GM10847 (cell line): ENCODE results near the gene OLFM2.

ENCODE experiments used
- POLR2A ChIP-seq: IDR thresholded peaks from 2 replicates; pipeline ENCODE4 v1.6.1; 2011; ENCODE audit not compliant: insufficient read length; ENCODE audit errors: extremely low read depth

The OLFM2 gene

GRCh38 chr19:9835507-9835949, 100.8 kb downstream of the OLFM2 start:
- no peak for TF ChIP-seq POLR2A

DNA sequence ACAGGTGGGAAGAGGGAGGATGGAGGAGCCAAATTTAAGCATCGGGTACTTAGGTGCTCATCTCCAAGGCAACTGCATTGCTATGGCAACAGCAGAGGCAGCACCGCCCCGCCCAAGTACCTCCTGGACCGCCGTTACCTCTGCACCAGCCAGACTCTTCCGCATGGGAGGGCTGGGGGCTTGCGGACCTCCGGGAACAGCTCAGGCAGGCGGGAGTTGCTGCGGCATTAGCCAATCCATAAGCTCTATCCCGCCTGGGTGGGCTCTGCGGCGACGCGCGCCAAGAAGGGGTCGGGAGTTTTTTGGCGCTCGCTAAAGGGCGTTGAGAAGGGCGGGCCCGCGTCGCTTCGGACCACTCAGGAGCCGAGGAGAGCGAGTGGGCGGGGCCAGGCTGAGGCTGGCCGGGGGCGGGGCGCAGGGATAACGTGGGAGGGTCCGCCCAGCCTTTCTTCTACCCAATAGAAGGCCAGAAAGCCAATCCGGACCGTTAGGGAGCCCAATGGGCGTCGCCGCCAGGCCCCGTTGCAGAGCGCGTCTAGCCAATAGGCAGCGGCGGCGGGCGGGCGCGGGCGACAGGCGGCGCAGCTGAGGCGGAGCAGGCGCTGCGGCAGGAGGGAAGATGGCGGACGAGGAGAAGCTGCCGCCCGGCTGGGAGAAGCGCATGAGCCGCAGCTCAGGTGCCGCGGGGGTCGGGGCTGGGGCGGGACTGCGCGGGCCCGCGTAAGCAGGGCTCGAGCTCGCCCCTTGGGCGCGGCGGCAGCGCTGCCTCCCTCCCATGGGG, 101.4 kb downstream of the OLFM2 start, which contains the start of gene PIN1:
Gene PIN1 (plus strand): TSS at position 593 of the 781 bp plus-strand sequence. CDS start 27 bp downstream, at position 620.
- peak; percentile 75 for TF ChIP-seq POLR2A

- no peak for TF ChIP-seq POLR2A
These were observed 102.0 kb downstream of the OLFM2 start for GRCh38 chr19:9834307-9834725.

DNA sequence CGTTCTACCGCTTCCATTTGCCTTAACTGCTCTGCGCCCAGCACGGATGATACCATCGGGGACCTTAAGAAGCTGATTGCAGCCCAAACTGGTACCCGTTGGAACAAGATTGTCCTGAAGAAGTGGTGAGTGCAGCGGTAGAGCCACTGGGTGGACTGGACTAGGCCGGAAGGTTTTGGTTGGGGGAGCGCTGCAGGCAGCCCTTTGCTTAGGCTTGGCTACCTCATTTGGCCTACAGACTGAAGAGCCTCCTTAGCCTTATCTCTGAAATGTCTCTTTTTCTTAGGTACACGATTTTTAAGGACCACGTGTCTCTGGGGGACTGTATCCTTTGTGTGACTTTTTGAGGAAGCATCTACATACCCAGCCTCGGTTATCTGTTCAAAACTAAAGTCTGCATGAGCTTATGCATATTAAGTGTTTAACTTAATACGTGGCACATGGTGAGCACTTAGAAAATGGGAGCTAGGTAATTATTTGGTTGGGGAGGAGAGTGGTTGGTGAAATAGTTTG, 107.7 kb downstream of the OLFM2 start:
- TF ChIP-seq POLR2A: no peak

- peak; percentile 95 for TF ChIP-seq POLR2A
These were observed 108.8 kb downstream of the OLFM2 start, which contains the start of gene UBL5 for GRCh38 chr19:9827289-9828238. Gene UBL5 (plus strand): TSS chr19:9827918. CDS start chr19:9828338, 420 bp downstream.

DNA sequence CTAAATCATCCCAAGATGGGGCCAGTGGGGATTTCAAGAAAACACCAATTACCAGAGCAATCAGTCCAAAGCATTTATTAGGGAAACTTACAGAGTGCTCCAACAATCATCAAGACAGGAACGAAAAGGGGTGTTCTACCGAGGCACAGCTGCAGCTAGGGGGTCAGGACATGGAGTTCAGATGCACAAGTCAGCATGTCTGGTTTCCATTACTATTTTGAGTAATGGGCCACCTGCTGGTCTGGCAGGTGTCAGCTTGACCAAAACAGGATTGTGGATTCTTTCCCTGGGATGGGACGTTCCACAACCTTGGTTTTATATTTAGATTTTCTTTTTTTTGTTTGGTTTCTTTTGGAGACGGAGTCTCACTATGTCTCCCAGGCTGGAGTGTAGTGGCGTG, 112.5 kb downstream of the OLFM2 start:
- TF ChIP-seq POLR2A: no peak

DNA sequence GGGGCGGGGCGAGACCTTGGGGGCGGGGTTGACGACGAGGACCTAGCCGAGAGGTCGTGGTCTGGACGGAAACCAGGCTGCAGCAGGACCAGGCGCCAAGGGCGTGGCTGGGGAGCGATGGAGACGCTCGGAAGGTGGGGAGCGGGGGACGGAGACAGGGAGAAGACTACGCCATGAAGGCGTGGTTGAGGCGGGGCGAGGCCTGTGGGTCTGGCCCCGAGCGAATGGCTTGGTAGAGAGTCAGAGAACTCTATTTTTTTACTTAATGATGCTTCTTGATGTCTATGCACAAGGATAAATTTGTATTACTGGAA, 116.8 kb downstream of the OLFM2 start:
- peak; percentile 45 for TF ChIP-seq POLR2A

DNA sequence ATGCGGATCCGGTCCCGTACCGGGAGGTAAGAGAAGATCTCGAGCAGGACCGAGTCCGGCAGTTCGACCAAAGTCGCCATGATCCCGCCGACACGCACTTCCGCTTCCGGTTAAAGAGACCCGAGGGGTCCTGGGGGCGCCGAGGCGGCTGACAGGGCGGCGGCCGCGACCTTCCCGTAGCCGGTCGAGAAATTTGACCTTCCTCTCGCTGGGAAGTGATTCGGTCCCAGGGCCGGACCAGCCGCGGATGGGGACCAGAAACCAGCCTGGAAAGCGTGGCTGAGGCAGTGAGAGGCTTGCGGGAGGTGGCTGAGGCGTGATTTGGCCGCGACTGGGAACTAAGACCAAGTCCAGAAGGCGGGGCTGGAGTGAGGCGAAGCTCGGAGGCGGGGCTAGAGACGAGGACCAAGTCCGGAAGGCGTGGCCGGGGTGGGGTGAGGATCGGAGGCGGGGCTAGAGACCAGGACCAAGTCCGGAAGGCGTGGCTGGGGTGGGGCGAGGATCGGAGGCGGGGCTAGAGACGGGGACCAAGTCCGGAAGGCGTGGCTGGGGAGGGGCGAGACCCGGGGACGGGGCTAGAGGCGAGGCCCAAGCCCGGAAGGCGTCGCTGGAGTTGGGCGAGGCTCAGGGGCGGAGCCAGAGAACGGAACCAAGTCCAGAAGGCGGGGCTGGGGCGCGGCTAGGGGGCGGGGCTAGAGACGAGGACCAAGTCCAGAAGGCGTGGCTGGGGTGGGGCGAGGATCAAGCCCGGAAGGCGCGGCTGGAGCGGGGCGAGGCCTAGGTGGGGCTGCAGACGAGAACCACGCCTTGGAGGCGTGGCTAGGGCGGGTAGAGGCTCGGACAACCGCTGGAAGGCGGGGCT, 117.3 kb downstream of the OLFM2 start, which contains the start of gene FBXL12:
Gene FBXL12 (minus strand): TSS at position 346 of the 862 bp plus-strand sequence. CDS start 266 bp downstream, at position 80.
- peak; percentile 91 for TF ChIP-seq POLR2A

DNA sequence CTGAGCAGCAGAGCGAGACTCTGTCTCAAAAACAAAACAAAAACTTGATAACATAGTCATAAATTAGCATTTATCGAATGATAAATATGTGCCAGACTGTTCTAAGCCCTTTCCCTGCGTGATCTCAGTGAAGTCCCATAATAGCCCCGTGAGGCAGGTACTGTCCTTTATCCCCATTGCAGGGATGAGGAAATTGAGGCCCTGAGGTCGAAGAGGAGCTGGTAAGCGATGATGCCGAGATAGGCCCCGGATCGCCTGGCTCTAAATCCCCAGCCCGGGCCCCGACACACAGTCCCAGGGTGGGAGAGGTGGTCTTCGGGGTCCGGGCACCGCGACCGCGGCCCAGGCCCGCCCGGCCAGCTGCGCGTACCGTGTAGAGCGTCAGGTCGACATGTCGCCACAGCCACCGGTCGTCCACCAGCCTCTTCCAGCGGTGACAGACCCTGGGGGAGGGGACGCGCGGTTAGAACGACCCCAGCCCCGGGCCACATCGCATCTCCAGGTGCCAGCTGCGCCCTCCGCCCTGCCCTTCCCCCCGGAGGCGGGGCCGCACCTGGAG, 118.1 kb downstream of the OLFM2 start:
- no peak for TF ChIP-seq POLR2A

GRCh38 chr19:9811139-9811538, 125.2 kb downstream of the OLFM2 start:
- TF ChIP-seq POLR2A: no peak

- TF ChIP-seq POLR2A: no peak
These were observed 127.2 kb downstream of the OLFM2 start for GRCh38 chr19:9808855-9809824.

- no peak for TF ChIP-seq POLR2A
These were observed 129.5 kb downstream of the OLFM2 start for GRCh38 chr19:9806803-9807202.
